NCI-H1694 (cell line): ENCODE results near the gene FURIN.
"Not testable (repeated sequence)": the region's sequence is repeated elsewhere in the genome, so short reads cannot be mapped to it uniquely, and the experiment has no call there.

Experiments used
- DNase-seq: peaks from one replicate; lab custom pipeline; 2025; lab: John Stamatoyannopoulos, UW

FURIN gene

GRCh38 chr15:90844696-90845095, 23.7 kb upstream of the FURIN start:
- no peak for DNase-seq

GRCh38 chr15:90845201-90845949, 23.0 kb upstream of the FURIN start:
- DNase-seq, result no peak

- DNase-seq, result not testable (repeated sequence)
These were observed 19.0 kb upstream of the FURIN start for GRCh38 chr15:90849424-90849823.

DNA sequence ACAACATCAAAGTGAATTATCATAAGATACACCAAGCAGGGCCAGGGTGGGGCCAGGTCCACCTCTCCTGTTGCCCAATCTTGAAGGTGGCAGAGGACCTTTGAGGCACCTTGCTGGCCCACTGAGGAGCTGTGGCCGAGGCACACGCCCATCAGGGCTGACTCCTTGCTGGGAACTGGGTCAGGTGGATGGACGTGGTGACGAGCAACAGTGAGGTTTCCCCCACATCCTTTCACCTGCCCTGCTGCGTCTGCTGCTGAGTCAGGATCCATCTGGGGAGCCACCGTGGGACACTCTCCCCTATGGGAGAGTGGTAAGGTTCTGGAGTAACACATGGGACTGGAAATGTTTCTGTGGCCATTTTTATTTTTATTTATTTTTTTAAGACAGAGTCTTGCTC, 17.3 kb upstream of the FURIN start:
- DNase-seq, result no peak

- DNase-seq, result no peak
These were observed 16.4 kb upstream of the FURIN start for GRCh38 chr15:90851940-90852339.

GRCh38 chr15:90855139-90855538, 13.2 kb upstream of the FURIN start:
- no peak for DNase-seq

DNA sequence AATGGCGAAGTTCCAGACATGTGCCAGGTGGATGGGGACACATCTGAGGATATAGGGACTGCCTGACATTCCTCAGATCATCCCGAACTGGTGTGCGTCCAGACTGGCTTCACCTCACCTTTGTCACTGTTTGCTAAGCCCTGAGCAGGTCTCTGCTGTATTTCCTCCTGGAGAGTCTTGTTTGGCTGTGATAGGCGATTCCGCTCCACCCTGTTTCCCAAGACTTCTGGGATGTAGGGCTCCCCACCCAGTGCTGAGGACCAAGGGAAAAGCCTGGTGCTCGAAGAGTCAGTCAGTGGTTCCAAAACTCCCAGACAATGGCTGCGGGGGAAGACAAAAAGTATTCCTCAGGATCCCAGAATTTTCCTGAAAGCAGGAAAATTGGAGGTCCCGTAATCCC, 11.1 kb upstream of the FURIN start:
- DNase-seq, result no peak

DNA sequence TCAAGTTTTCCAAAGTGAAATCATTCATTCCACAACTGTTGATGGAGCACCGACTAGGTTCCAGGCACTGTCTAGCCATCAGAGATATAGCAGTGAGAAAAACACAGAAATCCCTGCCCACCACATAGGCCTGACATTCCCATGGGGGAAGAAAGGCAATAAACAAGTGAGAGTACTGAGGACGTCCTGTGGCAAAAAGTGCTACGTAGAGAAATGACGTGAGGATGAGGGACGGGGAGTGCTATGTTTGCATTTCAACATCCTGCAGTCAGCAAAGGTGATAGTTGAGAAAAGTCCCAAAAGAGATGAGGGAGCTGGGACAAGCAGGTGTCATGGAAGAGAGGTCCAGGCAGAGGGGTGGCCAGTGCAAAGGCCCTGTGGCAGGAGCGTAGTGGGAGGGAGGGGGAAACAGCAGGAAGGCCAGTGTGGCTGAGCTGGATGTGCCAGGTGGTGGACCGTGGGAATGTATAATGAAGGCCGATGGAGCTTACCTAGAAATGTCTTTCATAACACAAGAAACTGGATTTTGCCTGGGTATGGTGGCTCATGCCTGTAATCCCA, 10.4 kb upstream of the FURIN start:
- no peak for DNase-seq

DNA sequence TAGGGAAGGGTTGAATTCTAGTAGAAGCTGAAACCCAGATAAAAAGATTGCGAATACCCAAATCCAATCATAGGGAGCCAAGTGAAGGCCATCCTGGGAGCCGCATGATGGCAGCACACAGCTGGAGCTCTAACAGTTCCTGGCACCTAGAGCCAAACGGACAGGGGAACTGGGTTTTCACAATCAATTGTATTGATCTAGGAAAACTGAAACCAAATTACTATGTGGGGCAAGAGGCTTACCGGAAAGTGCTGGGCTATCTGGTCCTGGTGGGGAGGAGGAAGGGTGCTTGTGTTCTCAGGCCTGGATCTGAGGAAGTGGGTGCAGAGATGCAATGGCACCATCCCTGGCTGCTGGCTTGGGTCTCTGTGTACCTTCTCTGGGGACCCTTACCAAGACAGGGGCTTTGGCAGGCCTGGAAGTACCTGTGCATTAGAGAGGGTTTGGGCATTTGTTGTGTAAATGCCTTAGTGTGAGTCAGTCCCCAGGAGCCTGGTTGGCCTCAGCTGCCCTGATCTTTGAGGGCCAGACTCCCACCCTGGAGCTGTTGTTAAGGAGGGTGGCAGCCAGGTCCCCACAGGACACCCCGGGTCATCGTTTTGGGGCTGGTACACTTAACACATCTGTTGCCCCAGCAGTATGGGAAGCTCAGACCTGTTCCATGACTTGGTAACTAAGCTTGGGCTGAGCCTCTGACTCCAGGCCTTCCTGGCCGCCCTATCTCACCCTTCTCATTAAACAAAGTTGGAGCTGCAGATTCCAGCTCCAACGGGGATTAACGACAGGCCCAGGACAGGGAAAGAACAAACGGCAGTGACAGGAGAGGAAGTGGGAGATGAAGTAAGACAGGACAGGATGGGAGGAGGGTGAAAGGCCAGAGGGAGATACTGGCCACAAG, 8.9 kb upstream of the FURIN start:
- DNase-seq, result no peak

GRCh38 chr15:90860450-90860849, 7.9 kb upstream of the FURIN start:
- no peak for DNase-seq

DNA sequence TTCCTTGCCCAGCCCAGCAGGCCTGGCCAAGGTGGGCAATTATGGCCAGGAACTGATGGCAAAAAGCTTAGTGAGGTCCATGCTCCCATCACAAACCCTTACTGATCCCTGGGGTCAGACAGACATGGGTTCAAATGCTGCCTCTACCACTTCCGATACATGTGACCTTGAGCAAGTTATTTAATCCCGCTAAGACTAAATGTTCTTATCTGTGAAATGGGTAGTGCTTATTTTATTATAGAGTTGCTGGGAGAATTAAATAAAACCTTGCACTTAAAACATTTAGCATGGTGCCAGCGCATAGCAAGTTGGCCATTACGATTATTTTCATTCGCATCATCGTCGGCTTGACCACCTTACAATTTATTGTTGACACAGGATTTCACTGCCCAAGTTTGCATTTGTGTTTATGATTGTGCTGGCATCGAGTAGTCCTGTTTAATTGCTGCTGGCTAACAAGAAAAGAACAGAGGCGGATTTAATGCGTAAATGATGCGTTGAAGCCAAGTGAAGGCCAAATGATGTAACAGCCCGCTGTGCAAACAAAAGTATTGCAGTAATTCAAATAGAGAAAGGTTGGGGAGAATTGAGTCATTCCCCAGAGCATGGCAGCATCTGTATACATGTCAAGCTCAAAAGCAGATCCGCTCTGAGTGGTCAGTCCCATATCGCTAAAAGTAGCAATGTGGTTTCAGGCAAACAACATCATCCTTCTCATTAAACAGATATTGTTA, 7.3 kb upstream of the FURIN start:
- no peak for DNase-seq

- no peak for DNase-seq
These were observed 5.9 kb upstream of the FURIN start for GRCh38 chr15:90862487-90862886.

- DNase-seq, result no peak
These were observed 5.2 kb upstream of the FURIN start for GRCh38 chr15:90862964-90863778.

GRCh38 chr15:90863987-90864386, 4.4 kb upstream of the FURIN start:
- DNase-seq, result no peak

- DNase-seq, result no peak
These were observed 3.9 kb upstream of the FURIN start for GRCh38 chr15:90864507-90864906.

DNA sequence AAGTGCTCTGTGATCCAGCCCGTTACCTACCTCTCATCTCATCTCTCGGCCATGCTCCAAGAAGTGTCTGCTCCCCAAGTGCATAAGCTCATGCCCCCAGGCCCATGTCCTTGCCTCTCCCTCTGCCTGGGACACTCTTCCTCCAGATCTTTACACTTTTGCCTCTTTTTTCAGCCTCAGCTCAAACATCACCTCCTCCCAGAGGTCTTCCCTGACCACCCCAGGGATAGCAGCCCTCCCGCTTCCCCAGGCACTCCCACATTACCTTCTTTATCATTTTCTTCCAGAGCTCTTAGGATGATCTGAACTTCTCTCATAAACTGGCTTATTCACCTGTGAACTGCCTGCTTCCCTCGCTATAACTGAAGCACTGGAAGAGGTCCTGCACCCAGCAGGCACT, 2.7 kb upstream of the FURIN start:
- DNase-seq, result no peak

GRCh38 chr15:90866161-90866715, 2.1 kb upstream of the FURIN start:
- DNase-seq, result no peak

DNA sequence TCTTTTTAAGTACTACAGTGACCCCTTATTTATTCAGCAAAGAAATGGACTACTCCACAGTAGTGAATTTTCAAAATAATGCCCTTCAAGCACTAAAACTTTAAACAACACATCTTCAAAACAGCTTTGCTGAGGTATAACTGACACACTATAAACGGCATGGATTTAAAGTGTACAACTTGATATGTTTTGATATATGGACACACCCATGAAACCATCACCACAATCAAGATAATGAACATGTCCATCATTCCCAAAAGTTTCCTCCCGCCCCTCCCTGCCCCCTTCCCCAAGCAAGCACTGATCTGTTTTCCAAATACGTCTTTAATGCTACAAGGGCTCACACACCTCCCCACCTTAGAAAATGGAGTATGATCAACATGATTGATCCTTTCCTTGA, 1.6 kb upstream of the FURIN start:
- DNase-seq, result no peak

- no peak for DNase-seq
These were observed 753 bp downstream of the FURIN start for GRCh38 chr15:90869140-90869541.

GRCh38 chr15:90869601-90870353, 1.4 kb downstream of the FURIN start:
- DNase-seq, result no peak
